Right lobe of liver (tissue), 4 donors: ENCODE results near the gene DIPK1A.

ENCODE experiments used
- POLR2A ChIP-seq: fragments of 450-650 bp; IDR thresholded peaks from one replicate; pipeline ENCODE4 v1.6.1; 2017; ENCODE audit warnings: antibody characterized with exemption, mild to moderate bottlenecking
- TF ChIP-seq, protein P1 (sequence below), 4 donors: fragments of 200-600 bp in 3 of 4; fragments of 450-650 bp in 1 of 4; IDR thresholded peaks; one replicate each; pipeline versions ENCODE4 v1.5.1 to v1.8.0; 2016 to 2022; ENCODE audit warnings: antibody characterized with exemption in 4 of 4, mild to moderate bottlenecking in 2 of 4
- donor health status: DM: no; HTN: no; CAD: no.
- donor health status: DM: no; HTN: no; CAD: no.
- donor health status: DM: no; HTN: yes; CAD: no.

DNA sequence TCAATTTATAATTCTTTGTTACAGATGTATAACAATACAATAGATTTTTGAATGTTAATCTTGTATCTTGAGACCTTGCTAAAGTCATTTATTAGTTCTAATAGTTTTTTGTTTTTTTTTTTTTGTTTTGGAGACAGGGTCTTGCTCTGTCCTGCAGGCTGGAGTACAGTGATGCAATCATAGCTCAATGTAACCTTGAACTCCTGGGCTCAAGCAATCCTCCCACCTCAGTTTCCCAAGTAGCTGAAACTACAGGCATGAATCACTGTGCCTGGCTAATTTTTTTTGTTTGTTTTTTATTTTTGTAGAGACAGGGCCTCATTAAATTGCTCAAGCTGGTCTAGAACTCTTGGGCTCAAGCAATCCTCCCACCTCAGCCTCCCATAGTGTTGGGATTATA lies 26.2 kb upstream of the DIPK1A start:
- TF ChIP-seq POLR2A, result no peak
- TF ChIP-seq, protein P1, sequence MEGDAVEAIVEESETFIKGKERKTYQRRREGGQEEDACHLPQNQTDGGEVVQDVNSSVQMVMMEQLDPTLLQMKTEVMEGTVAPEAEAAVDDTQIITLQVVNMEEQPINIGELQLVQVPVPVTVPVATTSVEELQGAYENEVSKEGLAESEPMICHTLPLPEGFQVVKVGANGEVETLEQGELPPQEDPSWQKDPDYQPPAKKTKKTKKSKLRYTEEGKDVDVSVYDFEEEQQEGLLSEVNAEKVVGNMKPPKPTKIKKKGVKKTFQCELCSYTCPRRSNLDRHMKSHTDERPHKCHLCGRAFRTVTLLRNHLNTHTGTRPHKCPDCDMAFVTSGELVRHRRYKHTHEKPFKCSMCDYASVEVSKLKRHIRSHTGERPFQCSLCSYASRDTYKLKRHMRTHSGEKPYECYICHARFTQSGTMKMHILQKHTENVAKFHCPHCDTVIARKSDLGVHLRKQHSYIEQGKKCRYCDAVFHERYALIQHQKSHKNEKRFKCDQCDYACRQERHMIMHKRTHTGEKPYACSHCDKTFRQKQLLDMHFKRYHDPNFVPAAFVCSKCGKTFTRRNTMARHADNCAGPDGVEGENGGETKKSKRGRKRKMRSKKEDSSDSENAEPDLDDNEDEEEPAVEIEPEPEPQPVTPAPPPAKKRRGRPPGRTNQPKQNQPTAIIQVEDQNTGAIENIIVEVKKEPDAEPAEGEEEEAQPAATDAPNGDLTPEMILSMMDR (IDR thresholded peaks at IDR 0.05), result no peak
